OCI-LY3 (cell line): ENCODE results near the gene TXNDC5.
"Not testable (repeated sequence)": the region's sequence is repeated elsewhere in the genome, so short reads cannot be mapped to it uniquely, and the experiment has no call there.

ENCODE experiments used
- H2AFZ ChIP-seq: fragments of 200-600, 300-600 bp; shearing (Covaris generic); 2 replicates; pipeline ENCODE4 v1.6.0; 2014; ENCODE audit warnings: antibody characterized with exemption, low read depth, low read length
- H3K27ac ChIP-seq: fragments of 200-600, 300-600 bp; sonication (generic); 2 replicates; pipeline ENCODE4 v1.5.1; 2014; ENCODE audit warnings: mild to moderate bottlenecking, low read length, moderate library complexity, mixed read lengths
- H3K27me3 ChIP-seq: fragments of 200-600, 300-600 bp; sonication (generic); 2 replicates; pipeline ENCODE4 v1.6.1; 2014; ENCODE audit warnings: low read depth, low read length, mixed read lengths
- H3K36me3 ChIP-seq: fragments of 200-600, 300-600 bp; sonication (generic); replicated peaks from 2 replicates; pipeline ENCODE3; 2014; ENCODE audit warnings: low read depth, low read length, mixed read lengths
- H3K4me1 ChIP-seq: fragments of 300-600, 200-600 bp; sonication (generic); 2 replicates; pipeline ENCODE4 v1.6.1; 2014; ENCODE audit warnings: low read length, mixed read lengths
- H3K4me2 ChIP-seq: fragments of 200-600, 300-600 bp; sonication (generic); 2 replicates; pipeline ENCODE4 v1.6.1; 2014; ENCODE audit warnings: low read length, mixed read lengths
- H3K4me3 ChIP-seq: fragments of 300-600, 200-600 bp; sonication (generic); 2 replicates; pipeline ENCODE4 v1.5.1; 2014; ENCODE audit warnings: antibody characterized with exemption, mild to moderate bottlenecking, low read length, moderate library complexity
- H3K79me2 ChIP-seq: fragments of 300-600, 200-600 bp; shearing (Covaris generic); 2 replicates; pipeline ENCODE4 v1.6.1; 2014; ENCODE audit warnings: mild to moderate bottlenecking, low read length, mixed read lengths
- H3K9ac ChIP-seq: fragments of 300-600, 200-600 bp; shearing (Covaris generic); 2 replicates; pipeline ENCODE4 v1.6.0; 2014; ENCODE audit warnings: mild to moderate bottlenecking, low read length, moderate library complexity
- H3K9me3 ChIP-seq: fragments of 200-600, 300-600 bp; shearing (Covaris generic); 2 replicates; pipeline ENCODE4 v1.6.1; 2014; ENCODE audit warnings: low read length, mixed read lengths; ENCODE audit not compliant: insufficient read depth
- H4K20me1 ChIP-seq: fragments of 200-600, 300-600 bp; sonication (generic); 2 replicates; pipeline ENCODE4 v1.6.1; 2016; ENCODE audit warnings: low read length, mixed read lengths; ENCODE audit not compliant: insufficient read depth
- CTCF ChIP-seq: fragments of 200-600, 300-600 bp; sonication (generic); IDR thresholded peaks from 2 replicates; pipeline ENCODE4 v1.5.1; 2014; ENCODE audit warnings: antibody characterized with exemption, low read length, low read depth
- EZH2phosphoT487 ChIP-seq: fragments of 200-600 bp; shearing (Covaris generic); IDR thresholded peaks from 2 replicates; pipeline ENCODE4 v1.6.1; 2018; ENCODE audit warnings: antibody characterized with exemption, mixed run types, low read depth

TXNDC5 gene

GRCh38 chr6:7893342-7893741 lies 17.2 kb downstream of the TXNDC5 start:
- Histone ChIP-seq H3K27me3 (no peaks in the 10 kb centered on the region), H4K20me1 (no peaks in the 10 kb centered on the region), H3K4me1 (no peaks in the 10 kb centered on the region), H3K36me3 (peaks cover 67% of the 10 kb centered on the region), H3K9ac (no peak overlapping the region), H3K9me3 (no peaks in the 10 kb centered on the region), H2AFZ (no peak overlapping the region), H3K4me2 (no peak overlapping the region), H3K4me3 (no peak overlapping the region), H3K27ac (no peak overlapping the region), H3K79me2 (peaks cover 17% of the 10 kb centered on the region)
- TF ChIP-seq EZH2phosphoT487 (no peak), CTCF (no peak)

GRCh38 chr6:7892367-7892766 lies 18.2 kb downstream of the TXNDC5 start:
- H3K27ac ChIP-seq, H3K79me2 ChIP-seq, H3K4me2 ChIP-seq, H3K27me3 ChIP-seq, H2AFZ ChIP-seq, H4K20me1 ChIP-seq, H3K9me3 ChIP-seq, H3K4me3 ChIP-seq, H3K9ac ChIP-seq, H3K4me1 ChIP-seq: not testable (repeated sequence)
- peaks cover 66% of the 10 kb centered on the region for H3K36me3 ChIP-seq

- no peak overlapping the region for H3K9ac ChIP-seq
- no peak for TF ChIP-seq EZH2phosphoT487
- no peak for TF ChIP-seq CTCF
- H3K27me3 ChIP-seq = no peaks in the 10 kb centered on the region
- no peaks in the 10 kb centered on the region for H3K9me3 ChIP-seq
- H3K79me2 ChIP-seq = 0 out of 2 replicates have a peak, but pooled peaks cover 1% of the 10 kb centered on the region
- no peak overlapping the region for H3K4me3 ChIP-seq
- no peak overlapping the region for H3K4me2 ChIP-seq
- no peaks in the 10 kb centered on the region for H4K20me1 ChIP-seq
- peaks cover 60% of the 10 kb centered on the region for H3K36me3 ChIP-seq
- no peak overlapping the region for H3K27ac ChIP-seq
- no peak overlapping the region for H2AFZ ChIP-seq
- no peaks in the 10 kb centered on the region for H3K4me1 ChIP-seq
Observed at GRCh38 chr6:7891078-7891872, 19.3 kb downstream of the TXNDC5 start.

GRCh38 chr6:7888587-7889357 lies 21.8 kb downstream of the TXNDC5 start:
- Histone ChIP-seq H3K4me1 (no peaks in the 10 kb centered on the region), H2AFZ (no peak overlapping the region), H3K4me2 (no peak overlapping the region), H3K36me3 (peaks cover 69% of the 10 kb centered on the region), H3K79me2 (no peaks in the 10 kb centered on the region), H3K4me3 (no peak overlapping the region), H3K27ac (no peak overlapping the region), H3K27me3 (no peaks in the 10 kb centered on the region), H3K9me3 (no peaks in the 10 kb centered on the region), H3K9ac (no peak overlapping the region), H4K20me1 (no peaks in the 10 kb centered on the region)
- no peak for TF ChIP-seq EZH2phosphoT487
- TF ChIP-seq CTCF = no peak
